ENCODE results near the gene PANK1. TPM values are rescaled to one million over a fixed set of nuclear protein-coding genes. Genes with fewer than 3 reads are reported as not detected.

The PANK1 gene
- total and polyA plus RNA-seq, 2 of the 8 experiments (the other 6 are each of a cell fraction or from before 2014, with no cell fraction given): 18.5 to 40.4 TPM

DNA sequence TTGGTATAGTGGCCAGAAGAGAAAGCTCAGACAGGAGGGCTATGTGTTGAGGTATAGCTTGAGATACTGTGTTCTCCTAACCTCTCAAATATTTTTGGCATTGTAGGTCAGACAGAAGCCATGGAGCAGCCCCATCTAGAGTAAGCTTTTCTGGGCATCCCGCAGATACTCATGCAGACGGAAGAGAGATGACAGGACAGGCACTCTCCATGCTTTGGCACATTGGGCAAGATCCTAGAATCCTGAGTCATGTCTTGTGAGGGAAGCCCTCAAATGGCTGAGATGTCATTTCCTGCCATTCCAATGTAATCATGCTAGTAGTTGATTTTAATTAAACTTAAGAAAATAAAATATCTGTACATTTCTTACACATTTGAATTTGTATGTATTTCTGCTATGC is 39.6 kb upstream of the PANK1 start:
- H3K14ac ChIP-seq (ENCODE audit: insufficient read length): no peak overlapping the region
- H3K9ac ChIP-seq (replicated peaks in 1 of 4; ENCODE audit: extremely low read depth in 1 of 4, low read depth in 3 of 4, low read length in 3 of 4): no peak overlapping the region
- FAIRE-seq (no peak), DNase-seq (ENCODE audit: low read depth in 1 of 2, low spot score in 2 of 2) (no peak)
- no peak overlapping the region for H2BK20ac ChIP-seq (ENCODE audit: low read length)
- ChIA-PET CTCF (ENCODE audit: partially characterized antibody) (interaction anchor here (1.3 to 2.1 kb wide), 2 partner anchors 11 to 12 kb away, joined by 3 to 6 read pairs; no protein-coding TSS in a partner anchor), POLR2A (ENCODE audit: partially characterized antibody) (interaction anchor here (0.7 to 3.1 kb wide), 2 partner anchors 17 to 182 kb away, joined by 3 to 13 read pairs; partner anchors contain the start of gene KIF20B)
- no peak overlapping the region for H3K56ac ChIP-seq (replicated peaks; ENCODE audit: insufficient read length, low read depth, low read length)
- H3K18ac ChIP-seq (ENCODE audit: extremely low read depth, low read length): no peak overlapping the region
- H3K27ac ChIP-seq (ENCODE audit: low read depth, low read length): no peak overlapping the region
- 97% methylated on average over 2 of the region's 2 CpGs; no CpG with 5 or more reads in 1 of the 2 experiments for WGBS, 2 experiments (ENCODE audit: extremely low coverage in 1 of 2, insufficient coverage in 1 of 2, insufficient read length in 1 of 2, insufficient replicate concordance in 2 of 2, low coverage in 1 of 2, low lambda C conversion rate in 2 of 2, missing lambda C conversion rate in 1 of 2)
- H4K20me1 ChIP-seq (replicated peaks in 1 of 2; ENCODE audit: control insufficient read depth in 1 of 2, insufficient read depth in 2 of 2, low read length in 2 of 2): no peaks in the 10 kb centered on the region
- H3K4me2 ChIP-seq (ENCODE audit: insufficient read depth in 1 of 2, low read depth in 2 of 2, low read length in 2 of 2): no peak overlapping the region
- H2BK15ac ChIP-seq (ENCODE audit: low read length): no peak overlapping the region
- H3K79me2 ChIP-seq (ENCODE audit: control insufficient read depth in 1 of 2, insufficient read depth in 2 of 2, low read length in 2 of 2): no peaks in the 10 kb centered on the region
- no peak overlapping the region for H4K5ac ChIP-seq (ENCODE audit: insufficient read length, low read depth, low read length)
- no peak overlapping the region for H2BK120ac ChIP-seq (replicated peaks; ENCODE audit: low read depth, low read length)
- no peak overlapping the region for H3K4me3 ChIP-seq (ENCODE audit: extremely low read depth in 1 of 4, insufficient read depth in 2 of 4, low read depth in 3 of 4, low read length in 4 of 4)
- no peaks in the 10 kb centered on the region for H3K36me3 ChIP-seq (ENCODE audit: control insufficient read depth in 2 of 4, insufficient read depth in 4 of 4, low read length in 3 of 4)
- H3K23me2 ChIP-seq (ENCODE audit: low read depth, low read length): no peaks in the 10 kb centered on the region
- H4K8ac ChIP-seq (ENCODE audit: extremely low read depth, insufficient read depth, low read length): no peak overlapping the region
- no peak overlapping the region for H3K23ac ChIP-seq (ENCODE audit: insufficient read length)
- no peaks in the 10 kb centered on the region for H3K79me1 ChIP-seq (ENCODE audit: low read depth, low read length)
- H3K27me3 ChIP-seq (replicated peaks in 1 of 4; ENCODE audit: control insufficient read depth in 3 of 4, extremely low read depth in 1 of 4, insufficient read depth in 3 of 4, low read length in 3 of 4): no peaks in the 10 kb centered on the region
- H2BK12ac ChIP-seq (ENCODE audit: low read depth, low read length): no peak overlapping the region
- H2AFZ ChIP-seq (ENCODE audit: low read length): no peak overlapping the region
- H3K4me1 ChIP-seq (replicated peaks in 1 of 4; ENCODE audit: control insufficient read depth in 3 of 4, insufficient read depth in 4 of 4, low read length in 3 of 4): no peaks in the 10 kb centered on the region
- no peaks in the 10 kb centered on the region for H3K9me3 ChIP-seq (ENCODE audit: insufficient read depth in 2 of 2, low read depth in 1 of 2, low read length in 1 of 2)
- H3K4ac ChIP-seq (replicated peaks; ENCODE audit: insufficient read length, low read depth, low read length): no peak overlapping the region
- no peak overlapping the region for H2AK5ac ChIP-seq (ENCODE audit: low read depth, low read length)
- no peak overlapping the region for H2BK5ac ChIP-seq (ENCODE audit: low read depth, low read length)
- H4K91ac ChIP-seq (replicated peaks; ENCODE audit: insufficient read length, low read length): no peak overlapping the region
- TF ChIP-seq KDM5A (IDR thresholded peaks at IDR 0.05; ENCODE audit: low read length): no peak
- TF ChIP-seq SUZ12 (IDR thresholded peaks at IDR 0.05; ENCODE audit: low read length): no peak
- TF ChIP-seq, protein P1, sequence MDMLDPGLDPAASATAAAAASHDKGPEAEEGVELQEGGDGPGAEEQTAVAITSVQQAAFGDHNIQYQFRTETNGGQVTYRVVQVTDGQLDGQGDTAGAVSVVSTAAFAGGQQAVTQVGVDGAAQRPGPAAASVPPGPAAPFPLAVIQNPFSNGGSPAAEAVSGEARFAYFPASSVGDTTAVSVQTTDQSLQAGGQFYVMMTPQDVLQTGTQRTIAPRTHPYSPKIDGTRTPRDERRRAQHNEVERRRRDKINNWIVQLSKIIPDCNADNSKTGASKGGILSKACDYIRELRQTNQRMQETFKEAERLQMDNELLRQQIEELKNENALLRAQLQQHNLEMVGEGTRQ (IDR thresholded peaks at IDR 0.05; ENCODE audit: low read length): no peak
- TF ChIP-seq BRCA1 (IDR thresholded peaks at IDR 0.05; ENCODE audit: low read depth, low read length): no peak
- TF ChIP-seq ASH2L (IDR thresholded peaks at IDR 0.05; ENCODE audit: low read length): no peak
- no peak for TF ChIP-seq SP2 (IDR thresholded peaks at IDR 0.05; ENCODE audit: low read length)
- no peak for TF ChIP-seq NANOG (IDR thresholded peaks at IDR 0.05; ENCODE audit: insufficient read depth, low read depth, low read length, poor library complexity, severe bottlenecking)
- TF ChIP-seq PHF8 (conservative IDR thresholded peaks at IDR 0.05; ENCODE audit: low read depth, low read length): no peak
- TF ChIP-seq SIX5 (IDR thresholded peaks at IDR 0.05; ENCODE audit: low read depth, low read length): no peak
- no peak for TF ChIP-seq CHD1 (IDR thresholded peaks at IDR 0.05; ENCODE audit: low read depth, low read length)
- no peak for TF ChIP-seq CTBP2 (IDR thresholded peaks at IDR 0.05; ENCODE audit: borderline replicate concordance, insufficient read depth, insufficient read length, low read length)
- TF ChIP-seq, protein P2, sequence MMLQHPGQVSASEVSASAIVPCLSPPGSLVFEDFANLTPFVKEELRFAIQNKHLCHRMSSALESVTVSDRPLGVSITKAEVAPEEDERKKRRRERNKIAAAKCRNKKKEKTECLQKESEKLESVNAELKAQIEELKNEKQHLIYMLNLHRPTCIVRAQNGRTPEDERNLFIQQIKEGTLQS (IDR thresholded peaks at IDR 0.05; ENCODE audit: insufficient read depth, low read depth, low read length): no peak
- TF ChIP-seq, protein P3, sequence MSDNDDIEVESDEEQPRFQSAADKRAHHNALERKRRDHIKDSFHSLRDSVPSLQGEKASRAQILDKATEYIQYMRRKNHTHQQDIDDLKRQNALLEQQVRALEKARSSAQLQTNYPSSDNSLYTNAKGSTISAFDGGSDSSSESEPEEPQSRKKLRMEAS (IDR thresholded peaks at IDR 0.05): no peak

Data from H1 (cell line).